Liver (tissue), 9 donors: ENCODE results near the gene RAB37. TPM values are rescaled to one million over a fixed set of nuclear protein-coding genes. Genes with fewer than 3 reads are reported as not detected.

ENCODE experiments used
- DNase-seq: peaks from one replicate; pipeline ENCODE4 v3.0.0-alpha.2; 2017; ENCODE audit warnings: low spot score
- H3K27ac ChIP-seq, 2 donors: one replicate each; pipeline ENCODE4 v1.7.0; 2013; ENCODE audit warnings: inconsistent platforms in 2 of 2, low read length in 2 of 2, control low read depth in 1 of 2, low read depth in 1 of 2, mild to moderate bottlenecking in 1 of 2
- H3K27me3 ChIP-seq, 4 donors: one replicate each; pipeline versions ENCODE4 v1.6.1 to v1.7.0; 2013; ENCODE audit warnings: low read length in 3 of 4, inconsistent platforms in 1 of 4, mild to moderate bottlenecking in 1 of 4, moderate library complexity in 1 of 4; ENCODE audit not compliant: control insufficient read depth in 4 of 4, insufficient read depth in 4 of 4
- H3K36me3 ChIP-seq, 4 donors: one replicate each; pipeline versions ENCODE4 v1.6.1 to v1.7.0; 2013; ENCODE audit warnings: low read length in 3 of 4, mild to moderate bottlenecking in 3 of 4, low read depth in 1 of 4, moderate library complexity in 1 of 4; ENCODE audit not compliant: control insufficient read depth in 4 of 4, insufficient read depth in 3 of 4
- H3K4me1 ChIP-seq, 4 donors: one replicate each; pipeline versions ENCODE4 v1.6.1 to v1.7.0; 2013; ENCODE audit warnings: low read length in 3 of 4, mild to moderate bottlenecking in 3 of 4, moderate library complexity in 1 of 4; ENCODE audit not compliant: control insufficient read depth in 4 of 4, insufficient read depth in 4 of 4
- H3K4me3 ChIP-seq, 3 donors: one replicate each; pipeline versions ENCODE4 v1.6.1 to v1.7.0; 2013; ENCODE audit warnings: low read length in 3 of 3, control low read depth in 1 of 3, low read depth in 1 of 3, mild to moderate bottlenecking in 1 of 3
- H3K9ac ChIP-seq, 2 donors: one replicate each; pipeline ENCODE4 v1.7.0; 2013; ENCODE audit warnings: low read length in 2 of 2, mild to moderate bottlenecking in 2 of 2, moderate library complexity in 2 of 2, control low read depth in 1 of 2, low read depth in 1 of 2
- H3K9me3 ChIP-seq, 4 donors: one replicate each; pipeline versions ENCODE4 v1.6.1 to v1.7.0; 2013; ENCODE audit warnings: low read length in 3 of 4; ENCODE audit not compliant: control insufficient read depth in 4 of 4
- ATF3 ChIP-seq: IDR thresholded peaks from 2 replicates; pipeline ENCODE4 v1.6.1; 2016; ENCODE audit warnings: antibody characterized with exemption
- CTCF ChIP-seq: fragments of 150-350 bp; IDR thresholded peaks from 2 replicates; pipeline ENCODE4 v1.5.1; 2017; ENCODE audit warnings: improper control_type of control experiment, low read depth, low read length; ENCODE audit not compliant: missing input control
- EGR1 ChIP-seq, 2 donors: IDR thresholded peaks; 2 replicates each; pipeline ENCODE4 v1.6.1; 2016 to 2018; ENCODE audit warnings: antibody characterized with exemption in 2 of 2, low read depth in 2 of 2
- FOXA1 ChIP-seq: IDR thresholded peaks from 2 replicates; pipeline ENCODE4 v1.6.1; 2016; ENCODE audit warnings: antibody characterized with exemption
- FOXA2 ChIP-seq: IDR thresholded peaks from 2 replicates; pipeline ENCODE4 v1.6.1; 2016; ENCODE audit warnings: antibody characterized with exemption
- GABPA ChIP-seq, 2 donors: IDR thresholded peaks in 1 of 2; conservative IDR thresholded peaks in 1 of 2; 2 replicates each; pipeline ENCODE4 v1.6.1; 2016; ENCODE audit warnings: antibody characterized with exemption in 2 of 2, mild to moderate bottlenecking in 1 of 2, moderate library complexity in 1 of 2
- HNF4A ChIP-seq, 2 donors: conservative IDR thresholded peaks; 2 replicates each; pipeline ENCODE4 v1.6.1; 2016; ENCODE audit warnings: antibody characterized with exemption in 2 of 2, mild to moderate bottlenecking in 2 of 2
- HNF4G ChIP-seq: IDR thresholded peaks from 2 replicates; pipeline ENCODE4 v1.6.1; 2016; ENCODE audit warnings: antibody characterized with exemption
- JUND ChIP-seq, 2 donors: IDR thresholded peaks; 2 replicates each; pipeline ENCODE4 v1.6.1; 2016; ENCODE audit warnings: antibody characterized with exemption in 2 of 2
- NR2F2 ChIP-seq: IDR thresholded peaks from 2 replicates; pipeline ENCODE4 v1.6.1; 2016; ENCODE audit warnings: antibody characterized with exemption
- RAD21 ChIP-seq, 2 donors: IDR thresholded peaks; 2 replicates each; pipeline ENCODE4 v1.6.1; 2016; ENCODE audit warnings: antibody characterized with exemption in 2 of 2, mild to moderate bottlenecking in 2 of 2
- RXRA ChIP-seq, 2 donors: IDR thresholded peaks; 2 replicates each; pipeline ENCODE4 v1.6.1; 2017 to 2018; ENCODE audit warnings: antibody characterized with exemption in 2 of 2, mild to moderate bottlenecking in 1 of 2
- SP1 ChIP-seq: IDR thresholded peaks from 2 replicates; pipeline ENCODE4 v1.6.1; 2018; ENCODE audit warnings: antibody characterized with exemption, mild to moderate bottlenecking
- TAF1 ChIP-seq: conservative IDR thresholded peaks from 2 replicates; pipeline ENCODE4 v1.6.1; 2016; ENCODE audit warnings: antibody characterized with exemption, mild to moderate bottlenecking
- YY1 ChIP-seq: IDR thresholded peaks from 2 replicates; pipeline ENCODE4 v1.6.1; 2016; ENCODE audit warnings: antibody characterized with exemption, mild to moderate bottlenecking
- ZBTB33 ChIP-seq: IDR thresholded peaks from 2 replicates; pipeline ENCODE4 v1.6.1; 2016; ENCODE audit warnings: antibody characterized with exemption
- WGBS: extraction: QIAGEN DNeasy Blood & Tissue Kit; methylation state at CpG from one replicate; pipeline ENCODE4 v1.1.7; 2013; 5-methylcytosine and 5-hydroxymethylcytosine counted together
- polyA plus RNA-seq, 2 donors: library from polyadenylated mRNA; stranded (reverse) in 1 of 2; unstranded in 1 of 2; fragments of 200-250 nt in 1 of 2; fragments of >200 nt in 1 of 2; fragmentation: Nextera tagmentation in 1 of 2; extraction: Ambion mirVana in 1 of 2; gene quantifications; one replicate each; pipeline versions ENCODE4 v1.2.1 to v1.2.3, GENCODE V29; 2013 to 2015
- total RNA-seq, 2 donors: library from RNA; depleted of rRNA; stranded (reverse); fragments of >200 nt; gene quantifications; one replicate each; pipeline ENCODE4 v1.2.3, GENCODE V29; 2014
- donor health status: healthy.
- donor health status: healthy.
- donor health status: healthy.
- donor health status: healthy.
- donor health status: healthy.

RAB37 gene
- total and polyA plus RNA-seq, 4 donors: 5.1 to 8.8 (median 5.6) TPM

GRCh38 chr17:74694081-74694480 is 43.0 kb upstream of the RAB37 start (continued):
- TF ChIP-seq ATF3 (no peak), TAF1 (no peak), JUND (IDR thresholded peaks at IDR 0.05) (no peak), ZBTB33 (no peak), HNF4G (no peak), FOXA1 (no peak), RXRA (IDR thresholded peaks at IDR 0.05) (no peak), FOXA2 (no peak), SP1 (no peak)

- Histone ChIP-seq H3K27ac (no peak overlapping the region), H3K4me1 (no peaks in the 10 kb centered on the region), H3K27me3 (no peaks in the 10 kb centered on the region), H3K36me3 (no peaks in the 10 kb centered on the region), H3K4me3 (no peak overlapping the region), H3K9me3 (no peaks in the 10 kb centered on the region), H3K9ac (no peak overlapping the region)
- WGBS: 75% methylated on average over 11 of the region's 11 CpGs
- TF ChIP-seq YY1 (no peak), HNF4A (conservative IDR thresholded peaks at IDR 0.05) (no peak)
- no peak for DNase-seq
Measured at GRCh38 chr17:74695629-74696028, 41.4 kb upstream of the RAB37 start.

- Histone ChIP-seq H3K4me1 (no peaks in the 10 kb centered on the region), H3K27ac (no peak overlapping the region), H3K9me3 (no peaks in the 10 kb centered on the region), H3K9ac (no peak overlapping the region), H3K36me3 (no peaks in the 10 kb centered on the region), H3K27me3 (no peaks in the 10 kb centered on the region), H3K4me3 (no peak overlapping the region)
- DNase-seq: no peak
- TF ChIP-seq CTCF (no peak), EGR1 (IDR thresholded peaks at IDR 0.05; ENCODE audit: low read depth in 2 of 2) (no peak), GABPA (IDR thresholded peaks at IDR 0.05 in 1 of 2, conservative IDR thresholded peaks at IDR 0.05 in 1 of 2) (no peak), JUND (IDR thresholded peaks at IDR 0.05) (no peak), ZBTB33 (no peak), NR2F2 (no peak), SP1 (no peak), RXRA (IDR thresholded peaks at IDR 0.05) (no peak), TAF1 (no peak), RAD21 (IDR thresholded peaks at IDR 0.05) (no peak), ATF3 (no peak), FOXA1 (no peak), HNF4G (no peak), FOXA2 (no peak), HNF4A (conservative IDR thresholded peaks at IDR 0.05) (no peak)
- 90% methylated on average over 2 of the region's 2 CpGs for WGBS
Measured at GRCh38 chr17:74697515-74697914, 39.5 kb upstream of the RAB37 start.
